Activated CD8-positive, alpha-beta T cell treated with anti-CD3 and anti-CD28 coated beads for 36 hours (primary cell): ENCODE results near the gene ARL4C. TPM values are rescaled to one million over a fixed set of nuclear protein-coding genes. Genes with fewer than 3 reads are reported as not detected.
A peak's percentile ranks its signal among the peaks of the same experiment; 100 is the strongest.
"Not testable (repeated sequence)": the region's sequence is repeated elsewhere in the genome, so short reads cannot be mapped to it uniquely, and the experiment has no call there.

Source experiments
- ATAC-seq: fragments of 200-7000 bp; cut with Tn5 transposase; one replicate; pipeline ENCODE4 v1.10.0; 2021; ENCODE audit warnings: mild to moderate bottlenecking, moderate library complexity
- CTCF ChIA-PET: fragments of 350-600 bp; sonication (Branson Sonifier 250); formaldehyde crosslinking; loops from one replicate; lab custom pipeline; 2021; ENCODE audit warnings: antibody characterized with exemption; lab: Charles Lee
- POLR2A ChIA-PET: fragments of 350-600 bp; sonication (Branson Sonifier 250); formaldehyde crosslinking; loops from one replicate; lab custom pipeline; 2021; ENCODE audit warnings: antibody characterized with exemption; lab: Charles Lee
- DNase-seq: peaks from one replicate; pipeline ENCODE4 v3.0.0-alpha.2; 2020
- H3K27ac Mint-ChIP-seq: one replicate; pipeline ENCODE4 v1.8.0; 2021; ENCODE audit warnings: mild to moderate bottlenecking, mixed read lengths
- H3K27me3 Mint-ChIP-seq: one replicate; pipeline ENCODE4 v1.8.0; 2021; ENCODE audit warnings: mixed read lengths
- H3K36me3 Mint-ChIP-seq: one replicate; pipeline ENCODE4 v1.8.0; 2021; ENCODE audit warnings: low read depth, mixed read lengths
- H3K4me1 Mint-ChIP-seq: one replicate; pipeline ENCODE4 v1.8.0; 2021; ENCODE audit warnings: low read depth, mixed read lengths
- H3K4me3 Mint-ChIP-seq: one replicate; pipeline ENCODE4 v1.8.0; 2021; ENCODE audit warnings: mild to moderate bottlenecking, moderate library complexity, mixed read lengths
- H3K9me3 Mint-ChIP-seq: one replicate; pipeline ENCODE4 v1.8.0; 2021; ENCODE audit warnings: mixed read lengths
- CTCF ChIP-seq: fragments of 200-600 bp; IDR thresholded peaks from one replicate; pipeline ENCODE4 v1.8.0; 2022; ENCODE audit warnings: antibody characterized with exemption, mild to moderate bottlenecking
- intact Hi-C: fragments of 100-400 bp; cut with micrococcal nuclease; formaldehyde crosslinking; loops from one replicate; pipeline ENCODE4 v1.10.0; 2022
- total RNA-seq, 2 experiments: library from RNA; stranded (reverse); gene quantifications; one replicate each; pipeline ENCODE4 v1.2.3, GENCODE V29; 2021

ARL4C gene
- total RNA-seq, 2 experiments from 2014 or later: 44.8 to 45.1 TPM

DNA sequence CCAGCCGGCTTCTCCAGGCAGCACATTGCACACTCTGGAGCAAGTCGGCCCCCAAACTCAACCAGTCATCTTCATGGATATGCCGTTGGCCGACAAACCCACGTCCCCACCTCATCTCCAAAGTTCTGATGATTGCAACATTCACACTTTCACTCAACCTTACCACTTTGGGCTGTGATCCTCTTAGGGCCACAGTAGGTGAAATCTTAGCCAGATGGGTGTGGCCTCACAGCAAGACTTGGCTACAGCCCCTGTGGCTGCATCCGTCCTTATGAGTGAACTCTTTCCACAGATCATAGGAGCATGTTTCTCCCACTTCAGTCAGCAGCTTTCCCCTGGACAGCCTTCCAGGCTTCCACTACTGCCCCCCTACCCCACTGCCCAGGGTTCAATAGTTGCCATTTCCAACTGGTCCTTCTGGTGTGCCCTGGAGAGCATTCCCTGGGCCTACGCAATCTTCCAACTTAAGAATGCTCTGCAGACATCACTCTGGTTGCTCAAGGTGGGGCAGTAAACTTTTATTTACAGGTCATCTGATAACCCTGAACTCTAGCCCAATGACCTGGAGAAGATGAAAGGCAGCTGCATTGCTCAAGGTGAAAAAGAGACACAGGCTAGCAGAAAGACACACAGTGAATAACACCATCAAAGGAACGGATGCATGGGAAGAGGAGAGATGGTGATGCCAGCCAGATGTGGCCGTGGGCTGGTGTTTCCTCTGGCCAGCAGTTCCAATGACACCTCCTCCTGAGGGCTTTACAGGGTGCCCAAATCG, 34.5 kb downstream of the ARL4C start:
- peak overlapping the region; percentile 7 for H3K4me3 Mint-ChIP-seq
- H3K27me3 Mint-ChIP-seq: no peaks in the 10 kb centered on the region
- H3K4me1 Mint-ChIP-seq: peaks cover 70% of the 10 kb centered on the region
- ChIA-PET POLR2A (interaction anchor here (1.0 to 3.2 kb wide), 3 partner anchors 8 to 15 kb away, joined by 5 to 16 read pairs (median 13); no protein-coding TSS in a partner anchor), CTCF (no interaction called here)
- TF ChIP-seq CTCF: no peak
- H3K36me3 Mint-ChIP-seq: peaks cover 11% of the 10 kb centered on the region
- intact Hi-C loops: no loop called here
- H3K27ac Mint-ChIP-seq: peak overlapping the region; percentile 83
- ATAC-seq: no peak
- peak; percentile 24 for DNase-seq
- H3K9me3 Mint-ChIP-seq: peaks cover 13% of the 10 kb centered on the region

GRCh38 chr2:234459401-234460009, 37.4 kb downstream of the ARL4C start:
- peak overlapping the region; percentile 90 for H3K27ac Mint-ChIP-seq
- peak overlapping the region; percentile 55 for H3K4me3 Mint-ChIP-seq
- H3K9me3 Mint-ChIP-seq: peaks cover 11% of the 10 kb centered on the region
- peaks cover 13% of the 10 kb centered on the region for H3K36me3 Mint-ChIP-seq
- TF ChIP-seq CTCF: no peak
- intact Hi-C loops: no loop called here
- ATAC-seq (peak; percentile 27), DNase-seq (peak; percentile 51)
- POLR2A ChIA-PET: interaction anchor here (1.1 to 2.1 kb wide), 4 partner anchors 10 to 26 kb away, joined by 4 to 8 read pairs (median 4); no protein-coding TSS in a partner anchor
- CTCF ChIA-PET: interaction anchor here (0.7 to 2.0 kb wide), 7 partner anchors 12 to 171 kb away, joined by 3 to 10 read pairs (median 4); no protein-coding TSS in a partner anchor
- H3K27me3 Mint-ChIP-seq: no peaks in the 10 kb centered on the region
- H3K4me1 Mint-ChIP-seq: peaks cover 73% of the 10 kb centered on the region

GRCh38 chr2:234458466-234458865, 38.4 kb downstream of the ARL4C start:
- Mint-ChIP-seq H3K4me3 (no peak overlapping the region), H3K4me1 (peaks cover 65% of the 10 kb centered on the region), H3K9me3 (peaks cover 11% of the 10 kb centered on the region), H3K27ac (no peak overlapping the region), H3K36me3 (peaks cover 21% of the 10 kb centered on the region), H3K27me3 (no peaks in the 10 kb centered on the region)
- intact Hi-C loops: no loop called here
- CTCF ChIA-PET: interaction anchor here (1.0 to 2.0 kb wide), 5 partner anchors 11 to 168 kb away, joined by 3 to 10 read pairs (median 4); no protein-coding TSS in a partner anchor
- ATAC-seq: no peak
- POLR2A ChIA-PET: interaction anchor here (0.6 to 2.1 kb wide), 5 partner anchors 11 to 32 kb away, joined by 3 to 8 read pairs (median 5); no protein-coding TSS in a partner anchor
- TF ChIP-seq CTCF: no peak
- no peak for DNase-seq

DNA sequence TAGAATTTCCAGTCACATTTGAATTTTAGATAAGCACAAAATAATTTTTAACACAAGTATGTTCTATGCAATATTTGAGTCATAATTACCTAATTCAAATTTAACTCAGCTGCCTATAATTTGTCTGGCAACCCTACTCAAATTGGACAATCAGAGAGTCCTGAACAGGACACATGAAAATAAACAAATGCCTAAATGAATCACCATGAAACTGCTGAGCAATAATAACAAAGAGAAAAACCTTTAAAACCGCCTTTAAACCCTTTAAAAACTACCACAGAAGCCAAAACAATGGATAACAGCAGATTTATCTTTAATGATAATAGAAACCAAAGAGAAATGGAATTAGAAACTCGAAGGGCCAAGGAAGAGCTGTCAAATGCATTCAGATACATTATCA, 39.5 kb downstream of the ARL4C start:
- CTCF ChIA-PET: interaction anchor here (0.6 to 1.8 kb wide), 3 partner anchors 11 to 36 kb away, joined by 3 to 7 read pairs (median 6); no protein-coding TSS in a partner anchor

GRCh38 chr2:234455246-234455645, 41.6 kb downstream of the ARL4C start:
- Mint-ChIP-seq H3K4me3 (peak overlapping the region; percentile 77), H3K27ac (peak overlapping the region; percentile 89), H3K36me3 (peaks cover 53% of the 10 kb centered on the region), H3K4me1 (peaks cover 67% of the 10 kb centered on the region), H3K9me3 (peaks cover 19% of the 10 kb centered on the region)
- ChIA-PET POLR2A (interaction anchor here (0.6 to 5.4 kb wide), 19 partner anchors 9 to 182 kb away, joined by 3 to 39 read pairs (median 4); partner anchors contain the start of gene ARL4C), CTCF (interaction anchor here (0.9 to 2.3 kb wide), 4 partner anchors 28 to 166 kb away, joined by 3 to 12 read pairs (median 4); no protein-coding TSS in a partner anchor)
- intact Hi-C loops, ATAC-seq, H3K27me3 Mint-ChIP-seq: not testable (repeated sequence)
- peak; percentile 51 for DNase-seq

More for the DNA sequence above, 39.5 kb downstream of the ARL4C start:
- no peak overlapping the region for H3K4me3 Mint-ChIP-seq
- H3K4me1 Mint-ChIP-seq: peaks cover 62% of the 10 kb centered on the region
- intact Hi-C loops: no loop called here
- peak overlapping the region; percentile 22 for H3K27ac Mint-ChIP-seq
- H3K27me3 Mint-ChIP-seq: no peaks in the 10 kb centered on the region
- DNase-seq: no peak
- peaks cover 11% of the 10 kb centered on the region for H3K9me3 Mint-ChIP-seq
- no peak for ATAC-seq
- POLR2A ChIA-PET: interaction anchor here (0.7 to 2.1 kb wide), 2 partner anchors 10 to 11 kb away, joined by 3 to 8 read pairs; no protein-coding TSS in a partner anchor
- peaks cover 32% of the 10 kb centered on the region for H3K36me3 Mint-ChIP-seq
- TF ChIP-seq CTCF: no peak
